Femur (tissue), 1 donor: ENCODE measurements around the gene NDUFB11.

Source experiments
- DNase-seq: peaks from one replicate; pipeline ENCODE4 v3.0.0-alpha.2; 2017

NDUFB11 gene

DNA sequence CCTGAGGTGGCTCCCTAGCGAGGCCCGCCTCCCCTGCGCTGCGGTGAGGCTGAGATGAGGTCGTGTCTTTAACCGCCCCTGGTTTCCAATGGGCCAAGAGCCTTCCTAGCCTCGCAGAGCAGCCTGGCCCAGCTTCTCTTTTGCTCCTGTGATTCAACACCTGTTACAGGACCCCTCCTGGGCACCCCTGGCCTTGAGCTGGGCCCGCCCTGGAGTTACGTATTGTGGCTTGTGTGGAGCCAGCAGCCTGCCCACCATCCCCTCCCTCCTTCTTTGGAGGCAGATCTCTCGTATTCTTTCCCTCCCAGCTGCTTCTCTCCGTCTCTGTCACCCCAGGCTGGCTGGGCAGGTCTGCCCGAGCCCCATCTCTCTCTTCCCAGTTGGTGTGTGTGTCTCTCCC is 29.9 kb upstream of the NDUFB11 start:
- DNase-seq, result no peak

DNA sequence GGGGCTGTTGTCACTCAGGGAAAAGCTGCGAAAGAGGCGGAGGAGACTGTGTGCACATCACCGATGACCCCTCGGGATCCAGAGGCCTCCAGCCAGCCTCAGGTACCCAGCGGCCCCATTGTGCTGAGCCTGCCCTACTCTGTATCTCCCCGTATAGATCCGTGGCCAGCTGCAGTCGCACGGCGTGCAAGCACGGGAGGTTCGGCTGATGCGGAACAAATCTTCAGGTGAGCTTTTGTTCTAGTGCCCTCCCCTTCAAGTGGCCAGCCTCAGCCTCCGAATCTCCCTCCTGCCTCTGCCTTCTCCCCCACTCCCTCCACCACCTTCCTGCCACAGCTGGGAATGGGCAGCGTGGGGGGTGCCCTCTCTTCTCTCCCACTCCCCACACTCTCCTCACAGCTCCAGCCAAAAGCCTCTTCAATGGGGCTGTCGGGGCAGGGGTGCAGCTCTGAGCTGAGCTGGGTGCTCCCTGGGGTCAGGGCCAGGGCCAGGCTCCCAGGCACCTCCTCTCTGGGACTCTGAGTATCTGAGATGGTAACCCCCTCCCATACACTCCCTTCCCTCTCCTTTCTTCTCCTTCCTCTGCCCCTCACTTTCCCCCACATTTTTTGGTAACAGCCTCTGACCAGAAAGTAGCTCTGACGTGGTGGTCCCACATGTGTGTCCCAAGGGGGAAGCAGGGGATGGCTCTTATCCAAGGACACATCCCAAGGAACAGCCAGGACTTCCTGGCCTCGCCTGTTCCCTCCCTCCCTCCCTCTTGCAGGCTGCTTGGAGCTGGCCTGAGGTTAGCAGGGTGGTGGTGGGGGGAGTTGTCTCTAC is 28.7 kb upstream of the NDUFB11 start:
- DNase-seq, result no peak

- DNase-seq, result no peak
Measured at GRCh38 chrX:47172549-47172948, 28.0 kb upstream of the NDUFB11 start.

DNA sequence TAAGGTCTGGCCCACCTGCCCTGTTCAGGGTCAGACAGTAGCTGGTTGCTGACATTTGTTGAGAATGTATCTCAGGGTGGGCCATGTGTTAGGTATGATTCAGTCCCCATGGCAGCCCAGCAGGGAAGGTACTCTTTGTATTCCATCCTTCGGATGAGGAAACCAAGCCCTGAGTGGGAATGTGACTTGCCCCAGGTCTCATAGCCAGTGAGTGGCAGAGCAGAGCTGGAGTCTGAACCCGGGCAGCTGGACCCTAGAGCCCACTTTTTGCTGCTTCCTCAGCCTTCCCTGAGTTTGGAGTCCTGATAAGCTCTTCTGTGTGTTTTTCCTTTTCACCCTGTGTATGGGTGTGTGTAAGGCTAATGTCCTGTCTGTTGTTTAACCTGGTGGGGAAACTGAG is 27.5 kb upstream of the NDUFB11 start:
- no peak for DNase-seq

DNA sequence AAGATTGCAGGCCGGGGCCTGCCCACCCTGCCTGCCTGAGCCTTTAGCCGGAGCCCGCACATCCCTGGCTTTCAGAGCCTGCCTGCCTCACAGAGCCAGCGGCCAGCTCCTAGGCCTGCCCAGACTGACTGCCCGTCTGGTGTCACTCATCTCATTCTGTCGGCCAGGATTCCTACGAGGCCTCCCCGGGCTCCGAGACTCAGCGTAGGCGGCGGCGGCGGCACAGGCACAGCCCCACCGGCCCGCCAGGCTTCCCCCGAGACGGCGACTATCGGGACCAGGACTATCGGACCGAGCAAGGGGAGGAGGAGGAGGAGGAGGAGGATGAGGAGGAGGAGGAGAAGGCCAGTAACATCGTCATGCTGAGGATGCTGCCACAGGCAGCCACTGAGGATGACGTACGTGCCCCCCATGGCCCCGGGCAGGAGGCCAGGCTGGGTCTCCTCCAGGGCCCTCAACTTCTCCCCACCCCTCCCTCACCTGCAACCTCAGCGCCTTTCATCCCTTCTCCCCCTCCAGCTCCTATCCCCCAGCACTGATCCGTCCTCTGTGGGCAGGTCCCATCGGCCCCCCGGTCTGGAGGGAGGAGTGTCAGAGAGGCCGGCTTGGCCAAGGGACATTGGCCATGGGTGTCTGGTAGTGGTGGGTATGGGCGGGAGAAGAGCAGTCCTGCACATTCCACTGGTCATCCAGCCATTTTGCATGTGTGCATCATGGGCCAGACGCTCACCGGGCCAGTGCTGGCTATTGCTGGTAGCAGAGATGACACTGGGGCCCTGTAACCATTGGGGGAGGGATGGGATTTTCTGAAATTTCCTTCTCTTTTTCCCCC is 26.6 kb upstream of the NDUFB11 start:
- no peak for DNase-seq

DNA sequence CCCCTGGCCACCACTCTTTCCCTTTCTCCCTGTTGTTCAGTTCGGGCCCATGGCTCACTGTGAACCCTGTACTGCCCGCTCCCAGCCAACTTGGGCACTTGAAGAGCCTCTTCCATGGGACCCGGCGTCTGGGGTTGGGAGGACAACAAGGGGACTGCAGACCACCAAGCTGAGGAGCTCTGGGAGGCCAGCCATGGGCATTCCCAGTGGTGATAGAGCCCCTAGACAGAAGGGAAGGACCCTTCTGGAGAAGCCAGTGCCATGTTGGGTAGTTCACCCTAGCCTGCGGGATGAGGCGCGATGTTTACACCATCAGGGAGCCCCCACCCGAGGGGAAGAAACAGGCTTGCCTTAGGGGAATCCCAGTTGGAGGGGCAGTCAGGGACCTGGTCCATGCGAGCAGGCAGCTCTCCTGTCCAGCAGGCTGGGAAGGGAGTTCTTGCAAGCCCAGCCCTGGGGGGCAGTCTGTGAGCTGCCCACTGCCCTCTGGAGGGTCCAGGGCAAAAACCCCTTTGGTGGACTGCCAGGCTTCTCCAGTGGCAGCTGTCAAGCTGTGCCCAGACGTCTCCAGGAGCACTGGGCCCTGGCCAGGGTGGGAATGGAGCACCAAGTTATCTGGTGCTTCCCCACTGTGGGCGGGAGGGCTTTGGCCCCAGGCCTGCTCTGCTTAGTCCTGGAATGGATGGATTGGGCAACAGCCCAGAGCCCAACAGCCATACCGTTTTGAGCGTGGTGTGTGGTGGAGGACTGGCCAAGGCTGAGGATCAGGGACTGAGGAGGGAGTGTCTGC is 25.4 kb upstream of the NDUFB11 start:
- no peak for DNase-seq

DNA sequence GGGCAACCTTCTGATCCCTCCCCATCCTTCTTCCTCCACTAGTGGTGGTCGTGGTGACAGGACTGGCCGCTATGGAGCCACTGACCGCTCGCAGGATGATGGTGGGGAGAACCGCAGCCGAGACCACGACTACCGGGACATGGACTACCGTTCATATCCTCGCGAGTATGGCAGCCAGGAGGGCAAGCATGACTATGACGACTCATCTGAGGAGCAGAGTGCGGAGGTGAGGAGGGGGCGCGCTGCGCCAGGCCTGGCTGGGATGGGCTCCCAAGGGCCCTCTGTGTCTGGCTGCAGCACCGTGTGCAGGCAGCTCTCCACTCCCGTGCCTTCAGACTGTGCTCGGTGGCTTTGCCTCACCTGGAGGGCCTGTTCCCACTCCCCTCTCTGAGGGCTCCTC is 24.8 kb upstream of the NDUFB11 start:
- no peak for DNase-seq

DNA sequence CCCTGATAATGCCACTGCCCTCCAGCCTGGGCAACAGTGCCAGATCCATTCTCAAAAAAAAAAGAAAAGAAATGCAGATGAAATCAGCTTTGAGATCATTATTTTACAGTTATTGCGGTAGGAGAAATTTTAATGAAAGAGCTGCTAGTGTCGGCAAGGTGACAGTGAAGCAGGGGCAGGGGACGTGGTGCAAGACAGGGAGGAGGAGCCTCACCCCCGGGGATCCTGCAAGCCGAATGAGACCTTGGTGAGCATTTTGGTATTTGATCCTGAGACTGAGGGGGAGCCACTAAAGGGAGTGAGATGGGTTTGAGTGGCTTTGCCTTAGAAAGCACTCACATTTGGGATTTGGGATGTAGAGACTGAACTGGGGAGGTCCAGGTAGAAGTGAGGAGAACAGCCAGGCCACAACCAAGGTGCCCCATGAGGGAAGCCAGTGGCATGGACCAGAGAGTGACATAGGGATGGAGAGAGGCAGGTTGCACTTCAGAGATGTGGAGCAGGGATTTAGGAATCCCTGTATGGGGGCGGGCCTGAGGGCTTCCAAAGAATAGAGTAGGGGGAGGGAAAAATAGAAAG is 24.1 kb upstream of the NDUFB11 start:
- no peak for DNase-seq

DNA sequence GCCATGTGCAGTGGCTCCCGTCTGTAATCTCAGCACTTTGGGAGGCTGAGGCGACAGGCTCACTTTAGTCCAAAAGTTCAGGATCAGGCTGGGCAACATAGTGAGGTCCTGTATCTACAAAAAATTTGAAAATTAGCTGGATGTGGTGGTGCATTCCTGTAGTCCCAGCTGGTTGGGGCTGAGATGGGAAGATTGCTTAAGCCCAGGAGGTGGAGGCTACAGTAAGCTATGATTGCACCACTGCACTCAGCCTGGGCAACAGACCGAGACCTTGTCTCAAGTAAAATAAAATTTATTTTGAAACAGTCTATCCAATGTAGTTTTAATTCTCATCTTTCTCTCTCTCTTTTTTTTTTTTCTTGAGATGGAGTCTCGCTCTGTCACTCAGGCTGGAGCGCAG is 21.6 kb upstream of the NDUFB11 start:
- no peak for DNase-seq

DNA sequence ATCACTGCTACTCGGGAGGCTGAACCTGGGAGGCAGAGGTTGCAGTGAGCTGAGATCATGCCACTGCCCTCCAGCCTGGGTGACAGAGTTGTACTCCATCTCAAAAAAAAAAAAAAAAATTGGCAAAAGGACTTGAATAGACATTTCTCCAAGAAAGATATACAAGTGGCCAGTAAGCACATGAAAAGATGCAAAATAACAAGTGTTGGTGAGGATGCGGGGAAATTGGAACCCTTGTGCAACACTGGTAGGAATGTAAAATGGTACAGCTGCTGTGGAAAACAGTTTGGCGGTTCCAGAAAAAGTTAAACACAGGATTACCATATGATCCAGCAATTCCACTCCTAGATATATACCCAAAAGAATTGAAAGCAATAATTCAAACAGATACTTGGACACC is 19.9 kb upstream of the NDUFB11 start:
- DNase-seq, result no peak

DNA sequence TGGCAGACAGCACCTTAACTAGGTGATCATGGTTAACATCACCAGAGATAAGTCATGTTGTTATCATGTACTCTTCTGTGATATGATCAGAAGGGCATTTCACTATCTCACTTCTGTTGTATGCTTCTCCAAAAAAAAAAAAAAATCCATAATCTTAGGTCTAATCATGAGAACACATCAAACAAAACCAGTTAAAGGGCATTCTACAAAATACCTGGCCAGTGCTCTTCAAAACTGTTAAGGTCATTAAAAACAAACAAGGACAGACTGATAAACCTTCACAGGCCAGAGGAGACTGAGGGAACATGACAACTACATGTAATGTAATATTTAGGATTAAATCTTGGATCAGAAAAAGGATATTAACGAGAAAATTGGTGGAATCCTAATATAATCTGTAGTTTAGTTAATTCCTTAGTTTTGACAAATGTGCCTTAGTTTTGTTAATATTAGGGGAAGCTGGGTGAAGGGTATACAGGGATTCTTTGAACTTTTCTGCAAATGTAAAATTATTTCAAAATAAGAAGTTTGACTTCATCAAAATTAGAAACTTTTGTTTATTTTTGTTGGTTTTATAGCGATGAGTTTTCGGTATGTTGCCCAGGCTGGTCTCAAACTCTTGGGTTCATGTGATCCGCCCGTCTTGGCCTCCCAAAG is 18.6 kb upstream of the NDUFB11 start:
- no peak for DNase-seq

DNA sequence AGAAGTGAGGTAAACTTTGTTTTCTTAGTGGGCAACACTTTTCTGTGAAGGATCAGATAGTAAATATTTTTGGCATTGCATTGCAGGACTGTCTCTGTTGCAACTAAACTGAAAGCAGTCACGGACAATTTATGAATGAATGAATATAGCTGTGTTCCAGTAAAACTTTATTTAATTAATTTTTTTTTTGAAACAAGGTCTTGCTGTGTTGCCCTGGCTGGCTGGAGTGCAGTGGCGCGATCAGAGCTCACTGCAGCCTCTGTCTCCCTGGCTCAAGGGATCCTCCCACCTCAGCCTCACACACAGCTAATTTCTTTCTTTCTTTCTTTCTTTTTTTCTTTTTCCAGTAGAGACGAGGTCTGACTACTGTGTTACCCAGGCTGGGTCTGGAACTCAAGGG is 16.3 kb upstream of the NDUFB11 start:
- DNase-seq, result no peak

DNA sequence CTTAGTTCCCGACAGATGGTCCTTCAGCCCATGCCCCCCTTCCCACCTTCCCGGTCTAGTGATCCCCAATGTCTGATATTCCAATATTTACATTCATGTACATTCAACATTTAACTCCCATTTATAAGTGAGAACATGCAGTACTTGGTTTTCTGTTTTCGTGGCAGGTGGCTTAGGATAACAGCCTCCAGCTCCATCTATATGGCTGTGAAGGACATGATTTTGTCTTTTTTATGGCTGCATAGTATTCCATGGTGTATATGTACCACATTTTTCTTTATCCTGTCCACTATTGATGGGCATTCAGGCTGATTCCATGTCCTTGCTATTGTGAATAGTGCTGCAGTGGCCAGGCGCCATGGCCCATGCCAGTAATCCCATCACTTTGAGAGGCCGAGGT is 14.3 kb upstream of the NDUFB11 start:
- DNase-seq, result no peak

DNA sequence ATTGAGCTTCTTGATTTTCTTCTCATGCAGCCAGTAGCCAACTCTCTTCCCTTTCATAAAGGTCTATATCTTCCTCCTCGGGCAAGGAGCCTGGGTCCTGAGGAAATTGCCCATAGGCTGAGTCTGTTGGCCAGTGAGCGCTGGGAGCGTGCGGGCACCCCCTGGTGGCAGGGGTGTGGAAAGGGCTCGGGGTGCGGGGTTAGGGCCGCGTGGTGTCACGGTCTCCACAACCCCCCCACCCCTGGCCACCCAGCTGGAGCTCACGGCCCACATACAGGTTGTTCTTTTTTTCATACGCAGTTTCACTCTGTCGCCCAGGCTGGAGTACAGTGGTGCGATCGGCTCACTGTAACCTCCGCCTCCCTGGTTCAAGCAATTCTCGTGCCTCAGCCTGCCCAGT is 13.6 kb upstream of the NDUFB11 start:
- no peak for DNase-seq

DNA sequence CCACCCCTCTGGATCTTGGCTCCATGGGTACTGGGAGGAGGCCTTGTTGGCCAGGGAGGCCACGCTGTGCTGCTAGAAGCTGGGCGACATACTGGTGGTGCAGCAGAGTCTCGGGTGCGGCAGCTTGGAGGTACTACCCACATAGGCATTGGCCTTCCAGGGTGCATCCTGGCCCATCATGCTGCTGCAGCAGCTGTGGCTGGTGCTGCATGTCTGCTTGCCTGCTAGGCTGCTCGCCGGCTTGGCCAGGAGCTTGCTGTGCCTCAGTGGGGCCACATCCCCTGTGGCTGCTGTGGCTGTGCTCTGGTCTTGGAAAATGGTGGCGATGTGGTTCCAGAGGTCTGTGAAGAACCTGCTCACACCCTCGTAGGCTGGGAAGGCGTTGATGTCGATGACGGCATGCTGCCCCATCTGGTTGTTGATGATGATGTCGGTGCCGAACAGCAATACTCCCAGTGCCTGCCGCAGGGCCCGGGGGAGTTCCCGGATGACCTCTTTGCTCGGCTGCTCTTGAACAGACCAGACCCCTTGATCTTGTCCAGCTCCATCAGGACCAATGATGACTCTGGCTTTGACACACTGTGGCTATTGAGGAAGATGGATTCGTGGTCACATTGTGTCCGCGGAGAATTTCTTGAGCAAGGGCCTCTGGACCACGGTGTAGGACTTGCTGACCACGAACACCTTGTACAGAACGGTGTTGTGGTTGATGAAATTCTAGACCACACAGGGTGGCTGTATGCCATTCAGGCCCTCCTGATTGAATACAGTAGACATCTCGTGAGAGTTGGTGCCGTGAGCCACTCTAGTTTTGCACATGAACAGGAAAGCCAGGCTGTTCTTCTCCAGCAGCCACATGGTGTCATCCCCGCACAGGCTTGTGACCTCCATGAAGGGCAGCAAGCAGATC is 12.4 kb upstream of the NDUFB11 start:
- DNase-seq, result no peak

GRCh38 chrX:47151435-47151834 is 6.9 kb upstream of the NDUFB11 start:
- DNase-seq, result no peak

- no peak for DNase-seq
Measured at GRCh38 chrX:47148946-47149345, 4.4 kb upstream of the NDUFB11 start.

- no peak for DNase-seq
Measured at GRCh38 chrX:47146936-47147859, 2.7 kb upstream of the NDUFB11 start.

DNA sequence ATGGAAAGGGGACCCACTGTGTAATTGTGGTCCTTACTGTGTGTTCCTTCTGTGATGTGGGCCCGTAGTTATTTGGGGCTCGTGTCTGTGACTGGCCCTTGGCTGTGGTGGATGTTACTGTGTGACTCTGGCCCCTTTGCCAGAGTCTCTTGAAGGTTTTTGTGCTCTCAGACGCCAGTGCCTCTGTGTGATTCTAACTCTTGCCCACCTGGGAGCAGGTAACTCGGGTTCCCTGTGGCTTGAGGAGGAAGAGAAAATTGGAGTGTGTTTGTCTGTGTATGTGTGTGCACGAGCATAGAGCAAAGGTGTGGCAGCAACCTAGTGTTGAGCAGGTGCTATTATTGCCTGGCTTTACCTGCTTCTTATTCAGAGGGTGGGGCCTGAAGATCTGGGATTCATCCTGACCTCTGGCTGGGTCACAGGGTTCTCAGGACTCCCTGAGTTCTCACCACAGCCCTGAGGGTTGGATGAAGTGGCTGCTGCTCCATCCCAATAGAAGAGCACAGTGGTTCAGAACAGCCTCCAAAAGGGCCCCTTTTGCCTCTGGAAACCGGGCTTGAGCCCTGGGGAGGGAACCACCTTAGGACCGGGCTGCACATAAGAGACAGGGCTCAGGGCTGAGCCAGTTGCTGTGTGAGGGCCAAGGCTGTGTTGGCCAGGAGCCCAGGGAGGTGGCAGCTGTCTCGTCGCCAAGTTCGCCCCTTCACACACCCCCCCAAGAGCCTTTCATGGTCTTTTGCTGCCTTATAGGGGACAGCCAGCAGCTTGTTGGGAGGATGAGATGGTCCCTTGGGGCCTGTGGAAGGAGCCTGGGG is 1.8 kb upstream of the NDUFB11 start:
- DNase-seq, result no peak
